Testis (tissue), 2 donors: ENCODE measurements around the gene KRT23.

Experiments
- POLR2A ChIP-seq: fragments of 450-650 bp; IDR thresholded peaks from one replicate; pipeline ENCODE4 v1.6.1; 2017; ENCODE audit warnings: antibody characterized with exemption, mild to moderate bottlenecking, moderate library complexity
- TF ChIP-seq, protein P1 (sequence below), 3 experiments: fragments of 450-650 bp in 2 of 3; fragments of 200-600 bp in 1 of 3; sonication (generic) in 1 of 3; IDR thresholded peaks; one replicate each; pipeline ENCODE4 v1.5.1; 2016 to 2019; ENCODE audit warnings: antibody characterized with exemption in 3 of 3, mild to moderate bottlenecking in 2 of 3, moderate library complexity in 1 of 3

DNA sequence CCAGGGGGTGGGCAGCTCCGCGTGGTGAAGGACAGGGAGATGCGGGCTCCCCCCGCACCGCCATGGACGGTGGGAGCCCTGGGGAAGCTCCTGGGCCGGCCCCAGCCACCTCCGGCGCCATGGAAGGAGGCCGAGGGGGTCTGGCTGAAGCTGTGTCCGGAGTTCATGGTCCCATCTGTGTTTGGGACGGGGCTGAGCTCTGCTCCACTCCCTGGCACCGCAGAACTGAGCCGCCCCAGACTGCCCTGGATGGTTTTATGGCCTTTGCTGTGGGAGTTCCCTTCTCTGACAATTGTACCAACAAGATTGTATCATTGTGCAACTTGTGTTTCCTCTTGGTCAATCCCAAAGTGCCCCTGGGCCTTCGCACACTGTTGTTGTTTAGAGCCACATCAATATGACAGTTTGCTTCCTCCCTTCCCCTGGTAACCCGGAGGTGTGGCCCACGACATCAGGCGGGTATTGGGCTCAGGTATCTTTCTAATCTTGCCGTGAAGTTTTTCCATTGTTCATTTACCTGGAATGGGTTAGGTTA lies 942 bp downstream of the KRT23 start:
- no peak for TF ChIP-seq POLR2A
- TF ChIP-seq, protein P1, sequence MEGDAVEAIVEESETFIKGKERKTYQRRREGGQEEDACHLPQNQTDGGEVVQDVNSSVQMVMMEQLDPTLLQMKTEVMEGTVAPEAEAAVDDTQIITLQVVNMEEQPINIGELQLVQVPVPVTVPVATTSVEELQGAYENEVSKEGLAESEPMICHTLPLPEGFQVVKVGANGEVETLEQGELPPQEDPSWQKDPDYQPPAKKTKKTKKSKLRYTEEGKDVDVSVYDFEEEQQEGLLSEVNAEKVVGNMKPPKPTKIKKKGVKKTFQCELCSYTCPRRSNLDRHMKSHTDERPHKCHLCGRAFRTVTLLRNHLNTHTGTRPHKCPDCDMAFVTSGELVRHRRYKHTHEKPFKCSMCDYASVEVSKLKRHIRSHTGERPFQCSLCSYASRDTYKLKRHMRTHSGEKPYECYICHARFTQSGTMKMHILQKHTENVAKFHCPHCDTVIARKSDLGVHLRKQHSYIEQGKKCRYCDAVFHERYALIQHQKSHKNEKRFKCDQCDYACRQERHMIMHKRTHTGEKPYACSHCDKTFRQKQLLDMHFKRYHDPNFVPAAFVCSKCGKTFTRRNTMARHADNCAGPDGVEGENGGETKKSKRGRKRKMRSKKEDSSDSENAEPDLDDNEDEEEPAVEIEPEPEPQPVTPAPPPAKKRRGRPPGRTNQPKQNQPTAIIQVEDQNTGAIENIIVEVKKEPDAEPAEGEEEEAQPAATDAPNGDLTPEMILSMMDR (IDR thresholded peaks at IDR 0.05): no peak
